Measurements from ENCODE around the gene MAT1A.

- TF ChIP-seq CTCF (conservative IDR thresholded peaks at IDR 0.05 in 1 of 2, IDR thresholded peaks at IDR 0.05 in 1 of 2; ENCODE audit: extremely low read depth in 1 of 2, insufficient read depth in 1 of 2, low read depth in 1 of 2, low read length in 2 of 2) (no peak), EZH2 (IDR thresholded peaks at IDR 0.05; ENCODE audit: borderline replicate concordance, low read length) (no peak)
Measured at GRCh38 chr10:80288849-80289248, 609 bp downstream of the MAT1A start.

Data from mammary epithelial cell (primary cell).